GM21786 (cell line): ENCODE results near the gene KNDC1.

ENCODE experiments used
- ATAC-seq: cut with Tn5 transposase; IDR thresholded peaks from one replicate; pipeline ENCODE4 v1.9.1; 2021; ENCODE audit not compliant: unreplicated experiment

Gene KNDC1

DNA sequence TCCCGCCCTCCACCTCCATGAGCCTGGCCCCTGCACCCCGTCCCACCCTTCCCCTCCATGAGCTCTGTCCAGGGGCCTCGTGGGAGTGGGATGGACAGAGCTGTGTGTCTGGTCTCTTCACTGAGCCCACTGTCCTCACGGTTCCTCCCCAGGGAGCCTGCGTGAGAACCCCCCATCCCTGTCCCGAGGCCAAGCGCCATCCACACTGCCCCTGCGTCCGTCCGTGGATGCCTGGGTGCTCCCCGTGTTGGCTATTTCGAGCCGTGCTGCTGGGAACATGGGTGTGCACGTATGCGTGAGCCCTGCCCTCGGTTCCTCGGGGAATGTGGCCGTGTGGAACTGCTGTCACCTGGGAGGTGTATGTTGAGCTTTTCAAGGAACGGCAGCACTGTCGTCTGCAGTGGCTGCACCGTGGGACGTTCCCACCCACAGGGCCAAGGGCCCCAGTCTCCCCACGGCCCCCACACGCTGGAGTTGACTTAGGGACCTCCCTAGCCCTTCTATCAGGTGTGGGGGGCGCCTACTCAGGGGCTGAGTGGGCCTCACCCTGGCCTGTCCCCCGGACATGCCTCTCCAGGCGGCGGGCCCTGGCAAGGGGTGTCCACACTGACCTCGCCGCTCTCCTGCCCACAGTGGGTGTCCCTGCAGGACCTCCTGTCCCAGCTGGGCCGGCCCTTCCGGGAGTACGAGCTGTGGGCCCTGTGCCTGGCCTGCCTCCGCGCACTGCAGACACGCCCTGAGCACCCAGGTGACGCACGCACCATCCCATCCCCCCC is 28.1 kb downstream of the KNDC1 start:
- no peak for ATAC-seq

DNA sequence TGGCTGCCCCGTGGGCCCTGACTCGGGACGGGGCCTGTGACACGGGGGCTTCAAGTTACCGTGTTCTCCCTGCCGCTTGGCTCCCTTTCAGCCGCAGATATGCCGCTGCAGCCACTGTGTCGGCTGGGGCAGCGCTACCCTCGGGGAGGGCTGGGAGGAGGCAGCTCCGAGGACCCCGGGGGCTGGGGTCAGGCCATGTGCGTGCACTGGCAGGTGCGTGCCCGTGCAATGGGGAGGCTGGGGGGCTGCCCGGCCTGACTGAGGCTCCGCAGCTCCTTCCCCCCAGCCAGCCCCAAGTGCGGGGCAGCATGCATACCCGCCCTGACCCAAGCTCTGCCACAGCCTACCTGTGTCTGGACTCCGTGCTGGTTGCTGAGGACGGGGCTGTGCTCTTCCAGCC is 29.2 kb downstream of the KNDC1 start:
- ATAC-seq: no peak

DNA sequence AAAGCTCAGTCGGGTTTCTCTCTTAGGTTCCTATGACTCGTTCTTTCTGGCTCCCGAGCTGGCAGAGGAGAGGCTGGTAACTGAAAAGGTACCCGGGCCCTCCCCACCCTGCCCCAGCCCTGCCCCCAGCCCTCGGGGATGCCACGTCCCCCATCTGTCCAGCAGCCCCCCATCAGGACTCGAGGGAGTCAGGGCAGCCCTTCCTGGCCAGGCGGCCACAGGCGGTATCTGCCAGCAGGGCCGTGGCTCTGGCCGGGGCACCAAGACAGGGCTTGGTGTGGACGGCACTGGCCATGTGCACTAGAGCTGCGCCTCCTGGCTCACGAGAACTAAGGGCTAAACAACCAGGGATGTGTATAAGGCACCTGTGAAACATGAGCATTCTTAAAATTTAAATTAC is 29.7 kb downstream of the KNDC1 start:
- no peak for ATAC-seq

DNA sequence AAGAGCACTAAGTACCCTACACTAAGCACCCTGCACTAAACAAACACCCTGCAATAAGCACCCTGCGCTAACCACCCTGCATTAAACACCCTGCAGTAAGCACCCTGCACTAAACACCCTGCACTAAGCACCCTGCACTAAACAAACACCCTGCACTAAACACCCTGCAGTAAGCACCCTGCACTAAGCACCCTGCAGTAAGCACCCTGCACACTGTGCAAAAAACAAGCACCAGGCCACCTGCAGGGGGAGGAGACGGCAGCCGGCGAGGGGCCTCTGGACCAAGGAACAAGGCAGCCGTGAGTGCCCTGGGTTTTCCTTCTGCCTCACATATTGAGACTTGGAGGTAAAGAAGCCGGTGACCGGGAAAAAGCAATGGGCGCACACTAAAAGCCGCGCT is 30.2 kb downstream of the KNDC1 start:
- ATAC-seq: no peak

DNA sequence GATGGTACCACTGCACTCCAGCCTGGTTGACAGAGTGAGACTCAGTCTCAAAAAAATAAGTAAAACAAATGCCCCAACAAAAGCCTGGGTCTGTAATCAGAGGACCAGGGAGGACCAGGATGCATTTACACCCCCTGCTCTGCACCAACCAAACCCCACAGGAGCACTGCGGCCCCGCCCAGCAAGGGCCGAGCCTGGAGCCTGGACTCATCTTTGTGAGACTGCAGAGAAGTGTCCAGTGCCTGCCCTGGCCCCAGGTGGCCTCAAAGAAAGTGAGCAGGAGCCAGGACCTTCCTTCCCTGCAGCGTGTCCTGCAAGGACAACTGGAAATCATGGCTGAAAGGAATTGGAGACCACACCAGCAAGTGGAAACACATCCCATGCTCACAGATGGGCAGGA is 31.6 kb downstream of the KNDC1 start:
- no peak for ATAC-seq

DNA sequence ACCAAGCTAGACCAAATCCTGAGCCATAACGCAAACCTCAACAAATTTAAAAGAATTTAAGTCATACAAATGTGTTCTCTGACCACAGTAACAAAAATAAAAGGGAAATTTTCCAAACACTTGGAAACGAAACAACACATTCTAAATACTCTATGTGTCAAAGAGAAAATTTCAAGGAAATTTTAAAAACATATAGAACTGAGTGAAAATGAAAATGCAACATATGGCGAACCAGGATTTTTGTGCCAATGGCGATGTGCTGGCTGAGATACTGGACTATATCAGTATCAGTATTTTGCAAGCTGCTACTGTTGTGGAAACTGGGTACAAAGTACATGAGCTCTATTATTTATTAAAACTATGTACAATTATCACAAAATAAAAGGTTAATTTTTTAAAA is 34.1 kb downstream of the KNDC1 start:
- no peak for ATAC-seq

DNA sequence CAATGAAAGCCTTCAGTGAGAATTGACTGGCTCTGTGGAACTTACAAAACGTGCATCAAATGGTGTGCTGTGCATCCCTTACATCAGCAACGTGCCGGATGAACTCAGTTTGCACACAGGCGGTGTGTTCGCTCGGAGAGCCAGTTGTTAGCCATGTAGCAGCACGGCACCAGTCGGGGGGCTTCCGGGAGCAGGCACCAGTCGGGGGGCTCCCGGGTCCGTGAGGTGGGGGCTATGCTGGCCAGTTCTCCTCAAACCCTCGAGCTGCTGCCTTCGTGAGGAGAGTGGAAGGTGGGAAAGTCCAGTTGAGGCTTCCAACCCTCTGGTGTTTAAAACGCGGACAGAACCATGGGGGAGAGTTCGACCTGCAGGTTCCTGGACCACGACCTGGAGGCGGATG is 35.1 kb downstream of the KNDC1 start:
- no peak for ATAC-seq

DNA sequence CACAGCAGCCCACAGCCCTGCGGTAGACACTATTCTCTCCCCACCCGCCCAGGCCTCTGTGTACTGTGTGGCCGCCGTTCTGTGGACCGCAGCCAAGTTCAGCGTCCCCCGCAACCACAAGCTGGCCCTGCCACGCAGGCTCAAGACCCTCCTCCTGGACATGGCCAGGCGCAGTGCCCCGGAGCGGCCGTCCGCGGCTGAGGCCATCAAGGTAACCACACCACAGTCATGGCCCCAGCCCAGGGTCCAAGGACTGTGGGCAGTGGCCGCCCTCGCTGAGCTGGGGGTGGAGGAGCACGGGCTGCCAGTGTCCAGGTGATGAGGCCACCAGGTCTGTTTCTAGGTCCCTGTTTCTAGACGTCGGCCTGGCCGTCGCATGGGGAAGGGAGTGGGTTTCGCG is 35.6 kb downstream of the KNDC1 start:
- ATAC-seq: no peak

DNA sequence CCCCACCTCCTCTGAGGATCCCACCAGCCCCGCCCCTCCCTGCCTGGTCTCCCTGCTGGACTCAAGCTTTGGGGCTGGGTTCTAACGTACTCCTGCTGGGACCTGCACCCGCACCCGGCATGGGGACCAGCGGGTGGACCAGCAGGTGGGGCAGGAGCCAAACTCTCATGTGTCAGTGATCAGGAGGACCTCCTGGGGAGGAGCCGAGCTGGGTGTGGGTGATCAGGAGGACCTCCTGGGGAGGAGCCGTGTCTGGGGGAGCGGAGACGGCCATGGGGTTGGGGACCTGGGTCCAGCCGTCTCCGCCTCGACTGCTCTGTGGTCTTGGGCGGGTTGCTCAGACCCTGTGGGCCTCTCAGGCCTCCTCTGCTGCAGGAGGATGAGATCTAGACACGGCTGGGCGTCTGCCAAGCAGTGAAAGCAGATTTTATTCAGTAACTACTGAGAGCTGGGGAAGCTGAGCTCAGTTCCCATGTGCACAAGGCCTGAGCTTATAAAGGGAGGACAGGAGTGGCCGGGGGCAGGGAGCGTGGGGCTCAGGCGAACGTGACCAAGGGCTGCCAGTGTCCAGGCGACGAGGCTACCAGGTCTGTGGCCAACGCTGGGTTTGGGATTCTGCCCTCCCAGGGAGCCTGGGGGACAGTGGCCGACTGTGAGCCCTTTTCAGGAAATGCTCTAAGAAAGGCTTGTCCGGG is 36.3 kb downstream of the KNDC1 start:
- no peak for ATAC-seq

DNA sequence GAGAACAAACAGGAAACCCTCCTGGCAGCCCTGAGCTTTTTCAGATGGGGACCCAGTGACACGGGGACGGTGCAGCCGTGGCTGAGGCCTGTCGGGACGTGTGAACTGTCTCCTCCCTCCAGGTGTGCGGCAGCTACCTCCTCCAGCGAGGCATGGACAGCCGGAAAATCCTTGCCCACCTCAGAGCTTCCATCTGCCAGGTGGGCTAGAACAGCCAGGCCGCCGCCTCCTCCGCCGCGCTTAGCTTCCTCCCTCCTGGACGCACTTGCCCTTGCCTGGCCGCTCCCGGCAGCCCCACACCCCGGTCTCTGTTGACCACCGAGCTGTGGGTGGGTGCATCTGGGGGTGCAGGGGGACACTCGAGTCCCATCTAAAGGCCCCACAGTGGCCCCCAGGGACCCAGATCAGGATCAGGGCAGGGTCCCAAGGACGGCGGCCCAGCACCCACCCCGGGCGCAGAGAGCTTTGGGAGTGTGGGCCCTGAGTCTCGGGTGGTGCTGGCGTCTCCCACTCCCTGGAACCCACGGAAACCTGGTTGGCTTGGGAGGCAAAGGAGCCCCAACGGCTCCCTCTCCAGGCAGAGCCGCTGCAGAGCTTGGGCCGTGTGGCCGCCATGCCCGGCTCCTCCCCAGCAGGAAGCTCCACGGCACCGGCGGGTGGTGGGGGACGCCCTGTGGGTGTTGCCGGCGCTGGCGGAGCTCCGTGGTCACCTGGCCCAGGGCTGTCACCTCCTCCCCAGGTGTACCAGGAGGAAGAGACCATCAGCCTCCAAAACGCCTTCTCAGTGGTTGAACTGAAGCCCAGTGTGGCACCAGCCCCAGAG is 37.1 kb downstream of the KNDC1 start:
- no peak for ATAC-seq

DNA sequence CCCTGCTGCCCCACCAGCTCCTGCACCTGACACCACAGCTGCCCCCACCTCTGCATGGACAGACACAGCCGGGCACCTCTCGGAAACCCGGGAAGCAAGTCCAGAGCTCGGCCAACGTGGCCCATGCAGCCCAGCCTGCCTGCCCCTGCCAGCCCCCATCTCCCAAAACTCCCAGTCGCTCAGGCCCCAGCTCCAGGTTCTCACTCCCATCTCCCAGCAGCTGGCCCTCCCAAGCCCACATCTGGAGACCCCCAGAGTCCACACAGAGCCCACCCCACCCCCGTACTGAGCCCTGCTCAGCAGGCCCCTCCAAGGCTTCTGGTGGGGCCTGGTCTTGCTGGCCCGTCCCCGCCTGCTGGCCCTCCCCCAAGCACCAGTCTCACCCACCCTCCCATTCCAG is 37.8 kb downstream of the KNDC1 start:
- no peak for ATAC-seq

DNA sequence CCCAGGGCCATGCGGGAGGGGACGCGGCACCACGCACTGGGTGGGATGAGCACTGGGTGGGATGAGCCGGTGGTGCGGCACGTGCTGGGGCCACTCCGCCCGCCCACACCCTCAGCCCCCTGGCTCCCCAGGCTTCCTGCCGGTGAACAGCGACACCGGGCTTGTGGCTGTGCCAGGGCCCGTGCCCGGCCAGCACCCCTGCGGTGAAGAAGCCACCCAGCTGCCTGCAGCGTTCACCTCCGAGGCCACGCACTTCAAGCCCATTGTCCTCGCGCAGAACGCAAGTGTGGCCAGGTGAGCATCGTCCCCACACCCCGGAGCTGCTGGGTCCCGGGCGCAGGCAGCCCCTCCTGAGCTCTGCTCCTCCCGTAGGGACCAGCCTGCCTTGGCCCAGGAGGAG is 38.2 kb downstream of the KNDC1 start:
- no peak for ATAC-seq

DNA sequence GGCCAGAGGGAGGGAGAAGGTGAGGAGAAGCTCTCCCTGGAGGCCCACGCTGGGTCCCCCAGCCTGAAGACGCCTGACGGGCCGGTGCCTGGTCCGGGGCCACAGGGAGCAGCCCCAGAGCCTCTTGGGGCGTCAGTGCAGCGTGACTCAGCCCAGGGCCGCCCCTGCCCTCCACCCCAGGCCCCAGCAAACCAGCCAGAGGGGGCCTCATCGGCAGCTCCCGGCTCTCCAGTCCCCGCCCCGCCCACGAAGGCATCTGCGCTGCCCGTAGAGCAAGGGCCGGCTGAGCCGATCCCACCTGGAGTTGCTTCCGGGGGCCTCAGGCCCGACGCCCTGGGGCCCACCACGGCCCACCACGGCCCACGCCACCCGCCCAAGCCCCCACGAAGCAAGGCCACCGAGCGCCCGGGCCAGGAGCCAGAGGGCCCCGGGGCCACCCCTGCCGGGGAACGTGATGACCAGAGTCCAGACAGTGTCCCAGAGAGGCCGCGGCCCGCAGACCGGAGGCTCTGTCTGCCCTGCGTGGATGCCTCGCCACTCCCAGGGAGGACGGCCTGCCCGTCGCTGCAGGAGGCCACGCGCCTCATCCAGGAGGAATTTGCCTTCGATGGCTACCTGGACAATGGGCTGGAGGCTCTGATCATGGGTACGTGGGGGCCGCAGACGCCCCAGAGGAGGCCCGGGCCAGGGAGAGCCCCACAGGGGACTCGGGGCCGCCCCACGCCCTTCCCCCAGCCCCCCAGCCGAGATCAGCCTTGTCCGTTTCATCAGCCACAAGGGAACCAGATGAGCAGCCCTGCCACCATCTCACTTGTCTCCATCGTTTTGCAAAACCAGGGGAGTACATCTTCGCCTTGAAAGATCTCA is 38.8 kb downstream of the KNDC1 start:
- ATAC-seq: no peak

DNA sequence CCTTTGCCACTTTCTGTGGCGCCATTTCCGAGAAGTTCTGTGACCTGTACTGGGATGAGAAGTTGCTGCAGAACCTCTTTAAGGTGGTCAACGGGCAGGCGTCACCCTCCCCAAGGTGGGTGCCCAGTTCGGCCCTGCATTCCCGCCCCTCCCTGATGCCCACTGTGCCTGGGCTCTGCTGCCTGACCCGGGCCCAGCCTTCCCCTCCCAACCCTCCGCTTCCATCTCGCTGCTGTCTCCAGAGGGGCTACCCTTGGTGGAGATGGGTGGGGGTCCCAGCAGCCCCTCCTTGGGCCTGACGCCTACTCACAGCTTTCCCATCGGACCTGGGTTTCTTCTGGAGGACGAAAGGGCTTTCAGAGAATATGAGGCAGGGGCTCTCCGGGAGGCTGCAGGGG is 39.5 kb downstream of the KNDC1 start:
- no peak for ATAC-seq

DNA sequence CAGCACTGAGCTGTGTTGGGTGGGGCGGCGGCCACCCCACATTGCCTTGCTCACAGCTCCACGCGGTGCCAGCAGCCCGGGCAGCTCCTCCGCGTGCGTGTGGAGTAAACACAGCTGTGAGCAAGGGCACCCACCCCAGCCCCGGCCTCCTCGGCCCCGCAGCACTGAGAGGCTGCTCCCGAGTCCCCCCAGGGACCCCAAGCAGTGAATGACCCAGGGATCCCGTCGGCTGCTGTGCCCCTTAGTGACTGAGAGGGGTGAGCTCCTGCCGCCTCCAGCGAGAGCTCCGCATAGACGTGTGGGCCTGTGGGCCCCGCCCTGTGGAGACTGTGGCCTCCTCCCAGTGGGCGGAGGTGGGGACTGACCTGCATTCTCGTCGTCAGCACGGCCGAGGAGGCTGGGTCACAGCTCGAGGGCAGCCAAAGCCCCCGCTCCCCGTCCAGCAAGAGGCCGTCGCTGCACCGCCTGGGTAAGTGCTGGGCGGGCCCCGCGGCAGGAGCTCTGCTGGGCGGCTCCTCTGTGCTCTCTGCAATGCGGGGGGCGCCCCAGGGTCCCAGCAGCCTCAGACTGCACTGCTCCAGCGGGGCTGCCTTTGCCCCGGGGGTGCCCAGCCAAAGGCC is 40.1 kb downstream of the KNDC1 start:
- ATAC-seq: no peak

DNA sequence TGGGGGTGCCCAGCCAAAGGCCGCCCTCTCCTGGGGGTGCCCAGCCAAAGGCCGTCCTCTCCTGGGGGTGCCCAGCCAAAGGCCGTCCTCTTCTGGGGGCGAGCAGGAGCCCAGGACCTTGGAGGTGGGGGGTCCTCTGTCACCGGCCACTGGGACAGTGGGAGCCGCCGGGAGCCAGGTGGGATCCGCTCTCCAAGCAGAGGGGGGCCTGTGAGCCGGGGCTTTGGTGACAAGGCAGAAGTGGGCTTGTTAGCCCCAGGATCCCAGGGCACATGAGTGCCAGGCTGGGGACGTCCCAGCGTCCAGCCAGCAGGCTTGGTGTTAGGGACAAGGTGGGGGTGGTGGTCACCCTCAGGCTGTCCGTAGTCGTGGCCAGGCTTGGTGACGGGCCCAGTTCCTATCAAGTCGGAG is 40.6 kb downstream of the KNDC1 start:
- ATAC-seq: no peak

DNA sequence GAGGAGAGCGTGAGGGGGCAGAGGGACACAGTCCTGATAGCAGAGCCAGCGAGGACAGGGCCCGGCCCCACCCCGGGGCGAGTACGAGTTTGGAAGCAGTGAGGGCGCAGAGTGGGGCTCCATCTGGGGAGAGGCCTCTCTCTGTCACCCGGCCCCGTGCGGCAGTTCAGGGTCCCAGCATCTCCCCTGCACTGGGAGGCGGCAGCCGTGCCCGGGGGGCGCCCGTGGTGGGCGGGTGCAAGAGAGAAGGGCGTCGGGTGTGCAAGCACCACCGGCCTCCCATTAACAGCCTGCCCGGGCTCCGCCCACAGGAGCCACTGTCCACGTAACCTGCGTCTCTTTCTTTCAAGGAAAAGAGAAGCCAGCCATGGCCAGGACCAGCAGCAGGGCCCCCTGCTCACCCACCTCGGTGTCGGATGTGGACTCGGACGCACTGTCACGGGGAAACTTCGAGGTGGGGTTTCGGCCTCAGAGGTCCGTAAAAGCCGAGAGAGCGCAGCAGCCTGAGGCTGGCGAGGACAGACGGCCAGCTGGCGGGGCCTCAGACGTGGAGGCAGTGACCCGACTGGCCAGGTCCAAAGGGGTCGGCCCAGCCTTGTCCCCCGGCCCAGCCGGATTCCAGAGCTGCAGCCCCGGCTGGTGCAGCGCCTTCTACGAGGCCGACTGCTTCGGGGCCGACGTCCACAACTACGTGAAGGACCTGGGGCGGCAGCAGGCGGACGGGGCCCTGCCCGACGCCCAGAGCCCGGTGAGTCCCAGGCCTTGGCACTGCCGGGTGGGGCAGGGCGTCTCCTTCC is 41.3 kb downstream of the KNDC1 start:
- ATAC-seq: no peak

DNA sequence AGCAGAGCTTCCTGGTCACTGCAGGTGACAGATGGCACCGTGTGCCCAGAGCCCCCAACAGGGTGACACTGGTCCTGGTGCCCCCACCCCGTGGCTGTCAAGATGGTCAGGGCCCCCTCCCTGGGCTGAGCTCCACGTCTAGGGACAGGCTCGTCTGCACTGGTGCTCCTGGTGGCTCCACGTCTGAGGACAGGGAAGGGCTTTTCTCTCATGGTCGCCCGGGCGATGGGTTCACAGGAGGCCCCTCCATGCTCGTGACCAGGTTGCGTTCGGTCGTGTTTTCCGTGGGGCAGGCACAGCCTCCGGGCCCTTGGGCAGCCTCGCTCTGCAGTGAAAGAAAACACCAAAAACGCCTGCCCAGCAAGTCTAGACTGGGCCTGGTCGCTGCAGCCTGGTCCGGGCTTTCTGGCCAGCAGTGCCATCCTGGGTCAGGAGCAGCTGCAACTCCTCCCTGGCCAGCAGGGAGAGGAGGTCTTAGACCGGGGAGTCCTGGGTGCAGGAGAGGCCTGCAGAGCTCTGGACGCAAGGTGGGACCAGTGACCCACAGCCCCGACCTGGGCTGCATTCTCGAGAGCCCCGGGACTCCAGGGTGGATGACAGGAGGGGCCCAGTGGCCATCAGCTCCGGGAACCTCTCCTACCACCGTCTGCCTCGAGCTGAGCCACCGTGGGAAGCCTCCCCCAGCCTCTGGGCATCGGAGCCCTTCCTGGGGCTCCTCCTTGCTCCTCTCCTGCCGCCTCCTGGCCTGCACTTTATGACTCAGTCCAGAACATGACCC is 42.1 kb downstream of the KNDC1 start:
- no peak for ATAC-seq
